Stimulated activated effector memory CD8-positive, alpha-beta T cell treated with anti-CD3 and anti-CD28 coated beads, Interleukin-12 subunit alpha, Interleukin-12 subunit beta, amount 100 ng/mL, for 72 hours (primary cell): ENCODE data around the gene IQCN.

Source experiments
- ATAC-seq: fragments of 150-1000 bp; cut with Tn5 transposase; 2 replicates; pipeline ENCODE4 v1.10.0; 2021
- DNase-seq, 2 donors: peaks; one replicate each; pipeline ENCODE4 v3.0.0; 2021 to 2022; ENCODE audit warnings: low spot score in 2 of 2
- H3K27ac Mint-ChIP-seq: one replicate; pipeline ENCODE4 v1.8.0; 2022; ENCODE audit warnings: mild to moderate bottlenecking, mixed read lengths
- H3K36me3 Mint-ChIP-seq: one replicate; pipeline ENCODE4 v1.8.0; 2022; ENCODE audit warnings: mild to moderate bottlenecking, mixed read lengths
- H3K4me1 Mint-ChIP-seq: one replicate; pipeline ENCODE4 v1.8.0; 2022; ENCODE audit warnings: mixed read lengths
- H3K4me3 Mint-ChIP-seq: one replicate; pipeline ENCODE4 v1.8.0; 2022; ENCODE audit warnings: mild to moderate bottlenecking, mixed read lengths
- H3K9me3 Mint-ChIP-seq: one replicate; pipeline ENCODE4 v1.8.0; 2022; ENCODE audit warnings: mixed read lengths

IQCN gene

DNA sequence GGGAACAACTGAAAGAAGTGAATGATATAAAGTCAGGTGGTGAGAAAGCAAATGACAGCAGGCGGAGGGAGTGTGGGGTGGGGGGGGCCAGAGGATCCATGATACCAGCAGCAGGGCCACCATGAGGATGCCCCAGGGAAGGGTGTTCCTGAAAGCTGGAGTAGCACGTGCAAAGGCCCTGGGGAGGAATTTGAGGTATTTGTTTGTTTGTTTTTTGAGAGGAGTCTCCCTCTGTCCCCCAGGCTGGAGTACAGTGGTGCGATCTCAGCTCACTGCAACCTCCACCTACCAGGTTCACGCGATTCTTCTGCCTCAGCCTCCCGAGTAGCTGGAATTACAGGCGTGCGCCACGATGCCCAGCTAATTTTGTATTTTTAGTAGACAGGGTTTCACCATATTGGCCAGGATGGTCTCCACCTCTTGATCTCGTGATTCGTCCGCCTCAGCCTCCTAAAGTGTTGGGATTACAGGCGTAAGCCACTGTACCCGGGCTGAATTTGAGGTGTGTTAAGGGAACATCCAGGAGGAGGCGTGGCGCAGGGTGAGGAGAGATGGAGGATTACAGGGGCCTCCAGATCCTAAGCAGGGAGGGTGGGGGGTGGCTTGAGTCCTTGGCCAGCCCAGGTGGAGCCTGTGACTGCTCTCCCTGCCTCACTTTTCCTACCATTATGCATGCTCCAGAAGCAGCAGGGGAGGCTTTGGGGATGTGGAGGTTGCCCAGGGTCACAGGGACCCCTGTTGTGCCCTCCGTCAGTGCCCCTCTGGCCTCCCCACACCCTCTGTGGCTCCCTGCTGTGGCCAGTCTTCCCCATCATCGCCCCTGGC lies 19.6 kb upstream of the IQCN start:
- Mint-ChIP-seq H3K27ac (peak overlapping the region; percentile 88), H3K36me3 (peaks cover 48% of the 10 kb centered on the region), H3K4me3 (peak overlapping the region; percentile 91), H3K4me1 (peaks cover 69% of the 10 kb centered on the region), H3K9me3 (no peaks in the 10 kb centered on the region)
- no peak for ATAC-seq
- no peak for DNase-seq

DNA sequence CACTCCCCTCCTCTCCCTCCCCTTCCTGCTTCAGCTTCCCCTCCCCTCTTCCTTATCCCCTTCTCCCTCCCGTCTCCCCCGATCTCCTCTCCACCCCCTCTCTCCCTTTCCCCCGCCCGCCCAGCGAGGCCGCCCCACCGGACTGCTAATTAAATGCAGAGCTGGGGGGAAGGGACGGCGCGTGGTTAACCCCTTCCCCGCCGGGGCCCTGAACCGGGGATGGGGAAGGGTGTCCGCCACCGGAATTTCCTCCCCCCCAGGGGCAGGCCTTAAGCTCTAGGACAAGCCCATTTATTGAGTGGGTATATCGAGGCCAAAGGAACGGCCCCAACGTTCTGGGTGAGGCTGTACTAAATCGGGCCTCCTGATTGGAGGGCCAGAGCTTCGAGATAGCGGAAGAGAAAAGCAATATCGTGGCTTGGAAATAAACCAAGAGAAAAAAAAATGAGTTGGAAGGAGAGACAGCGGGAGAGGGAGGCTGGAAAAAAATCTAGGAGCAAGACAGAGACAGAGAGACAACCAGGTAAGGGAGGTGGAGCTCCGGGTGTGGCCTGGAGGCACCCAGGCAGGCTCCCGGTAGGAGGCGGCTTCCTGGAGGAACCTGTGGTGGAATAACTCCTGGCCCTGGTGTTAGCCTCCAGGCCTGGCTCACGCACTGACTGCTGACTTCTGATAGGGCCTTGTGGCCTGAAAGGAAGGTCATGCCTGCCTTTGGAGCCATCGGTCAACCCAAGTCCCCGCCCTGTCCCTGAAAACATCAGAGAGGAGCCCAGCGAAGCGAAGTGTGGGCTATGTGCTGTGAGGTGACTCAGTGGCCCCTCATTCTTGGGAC lies 18.8 kb upstream of the IQCN start:
- Mint-ChIP-seq H3K36me3 (peaks cover 53% of the 10 kb centered on the region), H3K9me3 (no peaks in the 10 kb centered on the region), H3K27ac (peak overlapping the region; percentile 88), H3K4me1 (peaks cover 71% of the 10 kb centered on the region), H3K4me3 (peak overlapping the region; percentile 91)
- DNase-seq (peak; percentile 53 to 82), ATAC-seq (peak; percentile 20)

DNA sequence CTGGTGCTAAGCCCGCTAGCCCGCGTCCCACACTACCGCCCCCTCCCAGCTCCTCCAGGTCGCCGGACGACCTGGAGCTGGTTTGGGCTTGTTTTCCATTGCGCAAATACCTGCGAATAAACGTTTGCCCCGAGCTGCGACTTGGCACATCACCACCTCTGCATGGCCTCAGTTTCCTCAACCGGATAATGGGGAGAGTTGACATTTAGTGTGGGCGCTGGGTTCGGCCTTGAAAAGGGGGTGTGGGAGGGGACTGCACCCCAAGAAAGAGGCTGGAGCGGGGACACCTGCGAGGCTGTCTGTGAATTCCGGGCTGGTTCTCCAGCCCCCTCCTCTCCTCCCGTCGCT lies 18.2 kb upstream of the IQCN start:
- Mint-ChIP-seq H3K4me3 (peak overlapping the region; percentile 91), H3K9me3 (no peaks in the 10 kb centered on the region), H3K36me3 (peaks cover 53% of the 10 kb centered on the region), H3K27ac (peak overlapping the region; percentile 88), H3K4me1 (peaks cover 71% of the 10 kb centered on the region)
- DNase-seq (peak in 1 of 2 donors; percentile 76), ATAC-seq (no peak)

DNA sequence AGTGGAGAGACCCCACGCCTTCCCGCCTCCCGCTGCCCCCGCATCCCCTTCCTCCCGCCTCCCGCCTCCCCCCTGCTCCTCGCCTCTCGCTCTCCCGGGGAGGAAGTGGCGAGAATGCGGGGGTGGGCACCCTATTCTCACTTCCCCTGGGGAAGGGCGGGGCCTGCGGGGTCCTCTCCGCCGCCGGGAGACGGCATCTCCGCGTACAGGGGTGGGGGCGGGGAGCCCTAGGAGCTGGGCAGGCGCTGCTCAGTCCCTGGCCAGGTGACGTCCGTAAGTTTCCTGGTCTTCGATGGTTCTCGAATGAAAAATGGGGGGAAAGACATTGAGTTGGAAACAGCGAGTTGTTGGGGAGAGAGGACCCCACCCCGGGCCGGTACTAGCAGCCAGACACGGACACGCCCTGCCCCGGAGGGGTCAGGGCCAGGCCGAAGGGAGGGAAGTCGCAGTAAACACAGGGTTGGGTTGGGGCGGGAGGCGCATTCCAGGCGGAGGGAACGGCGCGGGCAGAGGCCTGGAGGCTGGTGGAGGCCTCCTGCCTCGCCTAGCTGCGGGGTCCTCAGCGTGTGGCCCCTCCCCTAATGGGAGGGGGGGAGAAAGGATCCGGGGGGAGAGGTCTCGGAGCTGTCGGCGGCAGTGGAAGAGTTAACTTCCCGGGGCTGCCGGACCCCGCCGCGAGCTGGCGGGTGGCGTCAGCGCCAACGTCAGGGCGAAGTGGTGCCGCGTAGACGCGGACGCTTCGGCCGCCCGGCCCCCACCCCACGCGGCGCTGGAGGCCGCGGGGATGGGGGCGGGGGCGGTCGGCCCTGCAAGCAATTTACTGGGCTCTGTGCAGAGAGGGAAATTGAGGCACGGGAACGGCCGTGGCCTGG lies 17.6 kb upstream of the IQCN start:
- Mint-ChIP-seq H3K4me1 (peaks cover 75% of the 10 kb centered on the region), H3K36me3 (peaks cover 53% of the 10 kb centered on the region)
- peak; percentile 79 to 95 for DNase-seq

DNA sequence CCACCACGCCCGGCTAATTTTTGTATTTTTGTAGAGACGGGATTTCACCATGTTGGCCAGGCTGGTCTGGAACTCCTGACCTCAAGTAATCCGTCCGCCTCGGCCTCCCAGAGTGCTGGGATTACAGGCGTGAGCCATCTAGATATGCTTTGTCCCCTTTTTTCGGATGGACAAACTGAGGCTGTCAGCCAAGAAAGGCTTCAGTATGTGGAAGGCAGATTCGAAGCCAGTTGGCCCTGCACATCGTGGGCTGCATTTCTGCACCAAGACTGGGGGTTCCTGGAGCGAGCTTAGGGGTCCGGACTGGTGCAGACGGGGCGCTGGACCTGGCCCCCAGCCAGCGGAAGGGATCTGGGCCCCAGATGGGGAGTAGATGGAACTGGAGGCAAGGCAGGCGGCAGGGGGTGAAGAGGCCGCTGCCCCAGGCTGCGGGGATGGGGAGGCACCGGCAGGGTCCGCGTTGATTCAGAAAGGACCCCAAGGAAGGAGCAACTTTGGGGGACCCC lies 16.8 kb upstream of the IQCN start:
- ATAC-seq: no peak
- Mint-ChIP-seq H3K9me3 (no peaks in the 10 kb centered on the region), H3K27ac (peak overlapping the region; percentile 88)

More for the DNA sequence above, 17.6 kb upstream of the IQCN start:
- peak overlapping the region; percentile 88 for H3K27ac Mint-ChIP-seq
- H3K4me3 Mint-ChIP-seq: peak overlapping the region; percentile 91
- H3K9me3 Mint-ChIP-seq: no peaks in the 10 kb centered on the region
- ATAC-seq: peak; percentile 58

DNA sequence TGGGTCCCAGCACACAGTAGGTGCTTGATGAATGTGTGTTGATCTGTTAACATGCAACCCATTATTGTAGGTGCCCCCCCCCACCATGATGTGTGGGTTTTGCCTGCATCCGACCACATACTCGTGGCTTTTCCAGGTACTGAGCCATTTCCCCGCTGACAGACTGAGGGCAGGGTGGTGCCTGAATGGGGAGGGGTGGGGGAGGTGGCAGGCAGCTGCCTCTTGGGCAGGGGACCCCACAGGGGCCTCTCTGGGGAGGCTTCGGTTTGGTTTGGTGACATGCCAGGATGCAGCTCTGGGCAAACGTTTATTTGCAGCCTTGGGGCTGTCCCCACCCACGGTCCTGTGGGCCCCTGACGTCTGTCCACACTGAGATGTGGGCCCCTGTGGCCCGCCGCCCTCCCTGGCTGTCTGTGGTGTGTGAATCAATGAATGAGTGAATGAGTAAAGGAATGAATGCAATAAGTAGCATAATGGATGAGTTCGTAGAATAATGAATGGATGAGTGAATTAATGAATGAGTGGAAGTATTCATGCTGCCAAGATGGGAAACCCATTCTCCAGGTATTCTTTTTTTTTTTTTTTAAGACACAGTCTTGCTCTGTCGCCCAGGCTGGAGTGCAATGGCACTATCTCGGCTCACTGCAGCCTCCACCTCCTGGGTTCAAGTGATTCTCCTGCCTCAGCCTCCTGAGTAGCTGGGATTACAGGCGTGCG lies 16.2 kb upstream of the IQCN start:
- ATAC-seq (peak; percentile 81), DNase-seq (peak; percentile 81 to 96)
- H3K27ac Mint-ChIP-seq: peak overlapping the region; percentile 88
- H3K9me3 Mint-ChIP-seq: no peaks in the 10 kb centered on the region
- peak overlapping the region; percentile 91 for H3K4me3 Mint-ChIP-seq
- H3K36me3 Mint-ChIP-seq: peaks cover 59% of the 10 kb centered on the region
- H3K4me1 Mint-ChIP-seq: peaks cover 75% of the 10 kb centered on the region

More for the DNA sequence above, 16.8 kb upstream of the IQCN start:
- Mint-ChIP-seq H3K4me3 (peak overlapping the region; percentile 91), H3K4me1 (peaks cover 75% of the 10 kb centered on the region), H3K36me3 (peaks cover 59% of the 10 kb centered on the region)
- DNase-seq: no peak

DNA sequence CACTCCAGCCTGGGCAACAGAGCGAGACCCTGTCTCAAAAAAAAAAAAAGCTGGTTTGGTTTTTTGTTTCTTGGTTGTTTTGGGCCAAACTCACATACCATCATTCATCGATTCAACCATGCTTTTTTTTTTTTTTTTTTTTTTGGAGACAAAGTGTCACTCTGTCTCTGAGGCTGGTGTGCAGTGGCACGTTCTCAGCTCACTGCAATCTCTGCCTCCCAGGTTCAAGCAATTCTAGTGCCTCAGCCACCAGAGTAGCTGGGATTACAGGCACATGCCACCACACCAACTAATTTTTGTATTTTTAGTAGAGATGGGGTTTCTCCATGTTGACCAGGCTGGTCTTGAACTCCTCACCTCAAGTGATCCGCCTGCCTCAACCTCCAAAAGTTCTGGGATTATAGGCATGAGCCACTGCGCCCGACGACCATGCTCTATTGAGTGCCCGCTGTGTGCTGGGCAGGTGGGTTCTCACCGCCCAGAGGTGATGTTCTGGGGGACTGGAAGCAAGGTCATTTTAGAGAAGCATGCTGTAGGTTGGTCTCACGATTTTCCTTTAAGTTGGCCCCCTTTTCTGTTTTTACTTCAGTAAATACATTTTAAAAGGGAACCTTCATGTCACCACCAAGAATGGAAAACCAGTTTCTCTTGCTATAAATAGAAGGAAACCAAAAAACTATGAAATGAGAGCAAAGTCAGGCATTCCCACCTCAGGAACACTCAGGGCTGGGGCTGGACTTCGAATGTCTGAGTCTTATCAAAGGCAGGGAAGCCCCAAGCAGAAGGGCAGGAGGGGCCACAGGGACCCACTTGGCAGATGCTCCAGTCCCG lies 15.4 kb upstream of the IQCN start:
- Mint-ChIP-seq H3K4me3 (peak overlapping the region; percentile 91), H3K36me3 (peaks cover 62% of the 10 kb centered on the region), H3K9me3 (no peaks in the 10 kb centered on the region), H3K27ac (peak overlapping the region; percentile 88), H3K4me1 (peaks cover 75% of the 10 kb centered on the region)
- ATAC-seq (no peak), DNase-seq (peak in 1 of 2 donors; percentile 67)

DNA sequence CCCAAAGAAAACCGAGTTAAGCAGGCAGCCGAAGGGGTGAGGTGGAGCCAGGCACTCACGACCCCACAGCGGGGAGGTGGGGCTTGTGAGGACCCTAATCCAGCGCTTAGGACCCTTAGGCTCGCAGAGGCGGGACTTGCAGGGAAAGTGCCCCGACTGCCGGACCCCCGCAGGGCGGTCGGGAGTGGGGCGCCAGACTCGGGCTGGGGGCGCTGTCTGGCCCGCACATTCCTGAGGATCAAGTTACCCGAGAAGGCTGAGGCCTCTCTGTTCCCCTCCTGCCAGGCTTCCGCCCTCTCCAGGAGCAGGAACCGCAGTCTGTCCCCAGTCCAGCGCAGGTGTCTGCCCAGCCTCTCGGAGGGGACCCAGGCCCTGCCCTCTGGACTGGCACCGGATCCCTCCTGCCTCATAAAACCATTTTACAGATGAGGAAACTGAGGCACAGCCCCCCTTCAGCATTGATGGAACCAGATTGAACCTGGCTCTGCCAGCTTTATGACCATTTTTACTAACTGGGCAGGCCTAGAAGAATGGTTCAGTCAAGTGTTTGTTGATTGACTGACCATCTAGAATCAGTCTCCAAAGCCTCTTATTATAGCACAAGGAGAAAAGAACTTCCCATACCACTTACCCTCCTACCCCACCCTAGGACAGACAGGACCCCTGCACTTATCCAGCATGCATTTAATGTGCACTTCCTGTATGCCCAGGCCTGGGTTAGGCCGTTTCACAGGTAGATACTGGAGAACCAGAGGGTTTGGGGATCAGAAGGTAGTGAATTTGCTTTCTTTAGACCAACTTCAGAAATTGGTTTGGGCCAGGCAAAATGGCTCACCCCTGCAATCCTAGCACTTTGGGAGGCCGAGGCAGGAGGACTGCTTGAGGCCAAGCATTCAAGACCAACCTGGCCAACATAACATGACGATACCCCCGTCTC lies 13.9 kb upstream of the IQCN start:
- Mint-ChIP-seq H3K36me3 (peaks cover 50% of the 10 kb centered on the region), H3K27ac (peak overlapping the region; percentile 88), H3K4me3 (peak overlapping the region; percentile 91), H3K4me1 (peaks cover 71% of the 10 kb centered on the region), H3K9me3 (no peaks in the 10 kb centered on the region)
- DNase-seq (no peak), ATAC-seq (no peak)

DNA sequence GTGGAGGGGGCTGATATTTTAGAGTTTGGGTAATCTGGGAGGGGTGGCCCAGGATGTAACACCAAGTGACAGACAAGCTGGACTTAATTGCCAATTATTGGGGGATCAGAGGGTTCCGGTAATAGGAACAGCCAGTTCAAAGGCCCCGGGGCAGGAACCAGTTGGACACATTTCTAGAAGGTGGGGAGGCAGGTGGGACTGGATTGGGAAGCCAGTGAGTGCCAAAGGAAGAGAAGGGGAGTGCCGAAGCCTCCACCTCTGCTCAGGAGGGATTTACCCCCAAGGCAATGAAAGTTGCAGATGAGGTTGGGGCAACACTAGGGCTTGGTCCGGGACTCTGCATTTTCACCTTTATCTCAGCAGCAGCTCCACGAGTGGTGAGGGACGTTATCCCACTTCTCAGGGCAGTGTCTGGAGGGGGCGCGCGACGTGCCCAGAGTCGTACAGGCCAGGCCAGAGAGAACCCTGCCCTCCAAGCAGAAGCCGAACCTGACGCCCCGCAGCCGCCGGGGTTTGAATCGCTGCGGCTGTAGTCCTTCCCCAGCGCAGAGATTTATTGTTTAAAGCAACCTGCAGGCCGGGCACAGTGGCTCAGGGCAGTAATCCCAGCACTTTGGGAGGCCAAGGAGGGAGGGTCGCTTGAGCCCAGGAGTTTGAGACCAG lies 12.9 kb upstream of the IQCN start:
- Mint-ChIP-seq H3K4me3 (peak overlapping the region; percentile 96), H3K36me3 (peaks cover 56% of the 10 kb centered on the region), H3K4me1 (peaks cover 77% of the 10 kb centered on the region), H3K27ac (peak overlapping the region; percentile 94), H3K9me3 (no peaks in the 10 kb centered on the region)
- ATAC-seq: no peak
- DNase-seq: no peak

DNA sequence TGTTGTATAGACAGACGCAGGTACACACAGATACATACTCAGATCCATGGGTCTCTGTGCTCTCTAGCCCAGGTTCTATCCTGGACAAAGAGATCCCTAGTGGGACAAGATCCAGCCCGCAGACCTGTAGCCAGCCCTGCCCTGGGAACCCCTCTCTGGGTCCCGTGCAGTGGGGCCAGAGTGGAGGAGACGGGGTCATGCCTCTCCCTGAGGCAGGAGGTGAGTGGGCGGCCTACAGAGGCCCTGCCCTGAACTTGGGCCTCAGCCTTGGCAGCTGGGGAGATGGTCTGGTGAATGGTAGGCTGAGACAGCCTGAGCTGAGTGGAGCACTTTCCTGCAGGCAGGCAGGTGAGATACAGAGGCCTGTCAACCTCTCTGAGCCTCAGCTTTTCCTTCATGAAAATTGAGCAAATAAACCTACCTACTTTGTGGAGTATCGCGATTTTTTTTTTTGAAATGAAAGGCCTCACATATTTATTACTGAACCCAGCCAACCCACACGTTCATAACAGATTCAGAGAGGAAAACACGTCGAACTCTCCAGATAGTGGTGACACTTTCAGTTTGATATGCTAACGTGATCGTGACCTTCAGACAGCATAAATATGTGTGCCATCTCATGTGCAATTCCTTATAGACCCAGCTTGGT lies 10.6 kb upstream of the IQCN start:
- Mint-ChIP-seq H3K36me3 (peaks cover 57% of the 10 kb centered on the region), H3K4me3 (peak overlapping the region; percentile 96), H3K27ac (peak overlapping the region; percentile 94), H3K9me3 (no peaks in the 10 kb centered on the region), H3K4me1 (peaks cover 59% of the 10 kb centered on the region)
- peak; percentile 49 to 78 for DNase-seq
- peak; percentile 39 for ATAC-seq

DNA sequence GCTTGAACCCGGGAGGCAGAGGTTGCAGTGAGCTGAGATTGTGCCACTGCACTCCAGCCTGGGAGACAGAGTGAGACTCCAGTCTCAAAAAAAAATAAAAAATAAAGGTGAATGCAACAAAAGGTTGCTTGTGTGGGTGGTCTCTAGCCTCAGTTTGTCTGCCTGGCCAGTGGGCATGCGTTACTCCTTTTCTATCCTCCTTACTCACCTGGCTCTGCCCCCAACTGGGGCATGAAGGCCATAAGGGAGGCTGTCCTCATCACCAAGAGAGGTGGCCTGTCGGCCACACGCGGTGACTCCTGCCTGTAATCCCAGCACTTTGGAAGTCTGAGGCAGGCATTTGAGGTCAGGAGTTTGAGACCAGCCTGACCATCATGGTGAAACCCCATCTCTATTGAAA lies 9.1 kb upstream of the IQCN start:
- Mint-ChIP-seq H3K36me3 (peaks cover 61% of the 10 kb centered on the region), H3K9me3 (no peaks in the 10 kb centered on the region), H3K4me1 (peaks cover 65% of the 10 kb centered on the region), H3K27ac (peak overlapping the region; percentile 99), H3K4me3 (peak overlapping the region; percentile 96)
- ATAC-seq (no peak), DNase-seq (no peak)

DNA sequence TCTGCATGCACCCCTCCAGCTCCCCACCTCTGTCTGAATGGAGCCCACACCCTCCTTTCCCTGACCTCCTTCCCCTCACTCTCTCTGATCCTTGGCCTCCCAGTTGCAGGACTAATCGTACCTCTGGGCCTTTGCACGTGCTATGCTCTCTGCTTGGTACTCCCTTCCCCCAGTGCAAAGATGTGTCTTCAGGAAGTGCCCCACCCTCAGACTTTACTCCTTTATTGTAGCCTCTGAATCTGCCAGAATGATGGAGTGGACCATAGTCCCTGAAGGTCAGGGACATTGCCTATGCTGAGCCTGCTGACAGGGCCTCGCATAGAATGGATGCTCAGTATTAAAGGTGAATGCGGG lies 8.5 kb upstream of the IQCN start:
- peak overlapping the region; percentile 99 for H3K27ac Mint-ChIP-seq
- ATAC-seq: no peak
- no peak for DNase-seq
- H3K36me3 Mint-ChIP-seq: peaks cover 66% of the 10 kb centered on the region
- peaks cover 70% of the 10 kb centered on the region for H3K4me1 Mint-ChIP-seq
- no peaks in the 10 kb centered on the region for H3K9me3 Mint-ChIP-seq
- peak overlapping the region; percentile 96 for H3K4me3 Mint-ChIP-seq
